Hepatocyte (in vitro differentiated cells): ENCODE data around the gene ROR2. TPM values are rescaled to one million over a fixed set of nuclear protein-coding genes. Genes with fewer than 3 reads are reported as not detected.

Experiments
- DNase-seq: peaks from one replicate; pipeline ENCODE4 v3.0.0-alpha.2; 2016; ENCODE audit warnings: low spot score
- H2AFZ ChIP-seq: fragments of 200-600 bp; sonication (generic); 2 replicates; pipeline ENCODE4 v1.6.0; 2016; ENCODE audit warnings: antibody characterized with exemption, mild to moderate bottlenecking
- H3K27ac ChIP-seq: fragments of 200-600 bp; sonication (generic); 2 replicates; pipeline ENCODE4 v1.5.1; 2016; ENCODE audit warnings: mild to moderate bottlenecking
- H3K27me3 ChIP-seq: fragments of 200-600 bp; sonication (generic); 2 replicates; pipeline ENCODE4 v1.6.1; 2016
- H3K36me3 ChIP-seq: fragments of 200-600 bp; sonication (generic); replicated peaks from 2 replicates; pipeline ENCODE4 v1.5.1; 2016; ENCODE audit warnings: low read depth; ENCODE audit not compliant: insufficient read depth
- H3K4me1 ChIP-seq: fragments of 200-600 bp; sonication (generic); 2 replicates; pipeline ENCODE4 v1.5.1; 2016; ENCODE audit warnings: mild to moderate bottlenecking, moderate library complexity; ENCODE audit not compliant: insufficient read depth
- H3K4me2 ChIP-seq: fragments of 200-600 bp; sonication (generic); 2 replicates; pipeline ENCODE4 v1.6.0; 2016
- H3K4me3 ChIP-seq: fragments of 200-600 bp; sonication (generic); 2 replicates; pipeline ENCODE4 v1.5.1; 2016; ENCODE audit warnings: mild to moderate bottlenecking
- H3K79me2 ChIP-seq: fragments of 200-600 bp; sonication (generic); 2 replicates; pipeline ENCODE4 v1.6.0; 2017; ENCODE audit warnings: mild to moderate bottlenecking
- H3K9me2 ChIP-seq: fragments of 200-600 bp; sonication (generic); replicated peaks from 2 replicates; pipeline ENCODE4 v1.6.0; 2017; ENCODE audit warnings: mild to moderate bottlenecking; ENCODE audit not compliant: insufficient read depth
- H3K9me3 ChIP-seq: fragments of 200-600 bp; sonication (generic); 2 replicates; pipeline ENCODE4 v1.5.1; 2016; ENCODE audit warnings: low read depth, mild to moderate bottlenecking
- H4K20me1 ChIP-seq: fragments of 200-600 bp; sonication (generic); 2 replicates; pipeline ENCODE4 v1.6.0; 2016; ENCODE audit warnings: mild to moderate bottlenecking; ENCODE audit not compliant: insufficient read depth, poor library complexity, severe bottlenecking
- CTCF ChIP-seq: fragments of 200-600 bp; sonication (generic); IDR thresholded peaks from 2 replicates; pipeline ENCODE4 v1.5.1; 2016; ENCODE audit warnings: antibody characterized with exemption, mild to moderate bottlenecking; ENCODE audit not compliant: poor library complexity
- EZH2 ChIP-seq: fragments of 200-600 bp; sonication (generic); IDR thresholded peaks from 2 replicates; pipeline ENCODE4 v1.6.1; 2016; ENCODE audit warnings: antibody characterized with exemption, mild to moderate bottlenecking, borderline replicate concordance
- EZH2phosphoT487 ChIP-seq: fragments of 200-600 bp; sonication (generic); IDR thresholded peaks from one replicate; pipeline ENCODE4 v1.6.1; 2018; ENCODE audit warnings: antibody characterized with exemption, mild to moderate bottlenecking, low read depth, moderate library complexity; ENCODE audit not compliant: unreplicated experiment, severe bottlenecking
- WGBS: methylation state at CpG from one replicate; pipeline ENCODE4 v1.1.6; 2016; ENCODE audit warnings: low lambda C conversion rate; ENCODE audit errors: missing lambda C conversion rate; 5-methylcytosine and 5-hydroxymethylcytosine counted together
- polyA plus RNA-seq: library from polyadenylated mRNA; unstranded; fragments of >200 nt; fragmentation: Nextera tagmentation; extraction: Ambion mirVana; gene quantifications from 2 replicates; pipeline ENCODE4 v1.2.1, GENCODE V29; 2016
- total RNA-seq: library from RNA; depleted of rRNA; stranded (reverse); fragments of >200 nt; gene quantifications from 2 replicates; pipeline ENCODE4 v1.2.3, GENCODE V29; 2014

ROR2 gene
- total and polyA plus RNA-seq, 2 experiments from 2014 or later = 25.6 to 29.5 TPM

GRCh38 chr9:91873637-91874051 lies 76.4 kb downstream of the ROR2 start:
- Histone ChIP-seq H4K20me1 (no peaks in the 10 kb centered on the region), H3K4me1 (peaks cover 32% of the 10 kb centered on the region), H3K4me3 (no peak overlapping the region), H3K4me2 (peak overlapping the region; percentile 54), H3K9me3 (no peaks in the 10 kb centered on the region), H3K79me2 (peaks cover 64% of the 10 kb centered on the region), H3K27ac (peak overlapping the region; percentile 74), H3K27me3 (no peaks in the 10 kb centered on the region), H3K36me3 (no peaks in the 10 kb centered on the region), H2AFZ (no peak overlapping the region), H3K9me2 (no peaks in the 10 kb centered on the region)
- TF ChIP-seq CTCF (no peak), EZH2 (no peak), EZH2phosphoT487 (no peak)
- WGBS = 43% methylated on average over 6 of the region's 6 CpGs
- DNase-seq = peak; percentile 60

- peaks cover 28% of the 10 kb centered on the region for H3K4me1 ChIP-seq
- no peaks in the 10 kb centered on the region for H3K9me3 ChIP-seq
- H2AFZ ChIP-seq = no peak overlapping the region
- H3K79me2 ChIP-seq = peaks cover 79% of the 10 kb centered on the region
- H3K9me2 ChIP-seq = no peaks in the 10 kb centered on the region
- no peaks in the 10 kb centered on the region for H4K20me1 ChIP-seq
- no peak overlapping the region for H3K27ac ChIP-seq
- no peaks in the 10 kb centered on the region for H3K27me3 ChIP-seq
- DNase-seq = no peak
- no peak overlapping the region for H3K4me3 ChIP-seq
- no peaks in the 10 kb centered on the region for H3K36me3 ChIP-seq
- 75% methylated on average over 5 of the region's 5 CpGs for WGBS
- no peak overlapping the region for H3K4me2 ChIP-seq
- TF ChIP-seq EZH2phosphoT487 (no peak), CTCF (no peak), EZH2 (no peak)
These were observed 81.2 kb downstream of the ROR2 start for GRCh38 chr9:91868732-91869391.

GRCh38 chr9:91867740-91868139 lies 82.3 kb downstream of the ROR2 start:
- H3K9me2 ChIP-seq = no peaks in the 10 kb centered on the region
- H2AFZ ChIP-seq = no peak overlapping the region
- no peaks in the 10 kb centered on the region for H3K27me3 ChIP-seq
- DNase-seq = peak; percentile 2
- H3K27ac ChIP-seq = no peak overlapping the region
- no peak overlapping the region for H3K4me3 ChIP-seq
- H4K20me1 ChIP-seq = no peaks in the 10 kb centered on the region
- no peaks in the 10 kb centered on the region for H3K9me3 ChIP-seq
- no peak overlapping the region for H3K4me2 ChIP-seq
- H3K79me2 ChIP-seq = peaks cover 86% of the 10 kb centered on the region
- 61% methylated on average over 6 of the region's 6 CpGs for WGBS
- peaks cover 19% of the 10 kb centered on the region for H3K4me1 ChIP-seq
- no peaks in the 10 kb centered on the region for H3K36me3 ChIP-seq
- TF ChIP-seq EZH2phosphoT487 = no peak
- TF ChIP-seq CTCF = no peak
- no peak for TF ChIP-seq EZH2
